GM23338 (cell line): Measurements from ENCODE around the gene CCBE1. TPM values are rescaled to one million over a fixed set of nuclear protein-coding genes. Genes with fewer than 3 reads are reported as not detected.

Experiments
- ATAC-seq: fragments of 200-7000 bp; cut with Tn5 transposase; 3 replicates; pipeline ENCODE4 v1.9.1; 2020
- DNase-seq: peaks from one replicate; pipeline ENCODE4 v3.0.0-alpha.2; 2015; ENCODE audit warnings: low spot score
- H2AFZ ChIP-seq: fragments of 200-600 bp; sonication (generic); 2 replicates; pipeline ENCODE4 v1.8.0; 2016; ENCODE audit warnings: antibody characterized with exemption, mild to moderate bottlenecking, moderate library complexity
- H3F3A ChIP-seq: fragments of 200-600 bp; sonication (generic); replicated peaks from 2 replicates; pipeline ENCODE4 v1.8.0; 2017; ENCODE audit warnings: antibody characterized with exemption, mixed run types, low read depth
- H3K27ac ChIP-seq: fragments of 200-600 bp; sonication (generic); 2 replicates; pipeline ENCODE4 v1.6.1; 2016; ENCODE audit warnings: low read depth
- H3K27me3 ChIP-seq: fragments of 200-600 bp; sonication (generic); 2 replicates; pipeline ENCODE4 v1.8.0; 2016; ENCODE audit warnings: mild to moderate bottlenecking, mixed run types, moderate library complexity; ENCODE audit not compliant: insufficient read depth
- H3K36me3 ChIP-seq: fragments of 200-600 bp; sonication (generic); 2 replicates; pipeline ENCODE4 v1.8.0; 2016; ENCODE audit warnings: mild to moderate bottlenecking; ENCODE audit not compliant: insufficient read depth
- H3K4me1 ChIP-seq: fragments of 200-600 bp; sonication (generic); 2 replicates; pipeline ENCODE4 v1.8.0; 2016; ENCODE audit warnings: mild to moderate bottlenecking, moderate library complexity; ENCODE audit not compliant: insufficient read depth
- H3K4me2 ChIP-seq: fragments of 200-600 bp; sonication (generic); 2 replicates; pipeline ENCODE4 v1.7.1; 2017; ENCODE audit warnings: mixed run types
- H3K4me3 ChIP-seq: fragments of 200-600 bp; sonication (generic); 2 replicates; pipeline ENCODE4 v1.6.1; 2016; ENCODE audit warnings: mixed run types
- H3K79me2 ChIP-seq: fragments of 200-600 bp; sonication (generic); replicated peaks from 2 replicates; pipeline ENCODE4 v1.8.0; 2017; ENCODE audit warnings: mild to moderate bottlenecking; ENCODE audit not compliant: insufficient read depth
- H3K9me2 ChIP-seq: fragments of 200-600 bp; sonication (generic); 2 replicates; pipeline ENCODE4 v1.8.0; 2017; ENCODE audit not compliant: insufficient read depth
- H4K20me1 ChIP-seq: fragments of 200-600 bp; sonication (generic); replicated peaks from 2 replicates; pipeline ENCODE4 v1.8.0; 2017; ENCODE audit warnings: mild to moderate bottlenecking; ENCODE audit not compliant: insufficient read depth
- H3K27ac Mint-ChIP-seq: 2 replicates; pipeline ENCODE4 v1.8.0; 2020; ENCODE audit warnings: inconsistent platforms, mild to moderate bottlenecking, moderate library complexity, mixed read lengths
- H3K27me3 Mint-ChIP-seq: 3 replicates; pipeline ENCODE4 v1.8.0; 2022; ENCODE audit warnings: low read depth, mild to moderate bottlenecking, moderate library complexity, mixed read lengths, inconsistent platforms; ENCODE audit not compliant: insufficient read depth, poor library complexity
- H3K36me3 Mint-ChIP-seq: 3 replicates; pipeline ENCODE4 v1.8.0; 2021; ENCODE audit warnings: low read depth, mild to moderate bottlenecking, inconsistent platforms, moderate library complexity, mixed read lengths
- H3K4me1 Mint-ChIP-seq: 3 replicates; pipeline ENCODE4 v1.8.0; 2020; ENCODE audit warnings: mild to moderate bottlenecking, inconsistent platforms, mixed read lengths
- H3K4me3 Mint-ChIP-seq: 3 replicates; pipeline ENCODE4 v1.8.0; 2021; ENCODE audit warnings: moderate library complexity, mild to moderate bottlenecking, inconsistent platforms, mixed read lengths
- H3K9me3 Mint-ChIP-seq: 3 replicates; pipeline ENCODE4 v1.8.0; 2020; ENCODE audit warnings: moderate library complexity, mild to moderate bottlenecking, inconsistent platforms, mixed read lengths
- CREB1 ChIP-seq: fragments of 250-450 bp; sonication (Bioruptor Pico); IDR thresholded peaks from 2 replicates; pipeline ENCODE4 v1.5.0; 2020; ENCODE audit warnings: low read depth, mild to moderate bottlenecking, moderate library complexity
- ETS1 ChIP-seq: IDR thresholded peaks from 2 replicates; pipeline ENCODE4 v1.6.1; 2016; ENCODE audit warnings: antibody characterized with exemption
- EZH2 ChIP-seq: fragments of 200-600 bp; sonication (generic); IDR thresholded peaks from one replicate; pipeline ENCODE4 v1.8.0; 2017; ENCODE audit warnings: antibody characterized with exemption, mild to moderate bottlenecking, low read depth; ENCODE audit not compliant: unreplicated experiment
- NANOG ChIP-seq: IDR thresholded peaks from 2 replicates; pipeline ENCODE4 v1.6.1; 2016; ENCODE audit warnings: antibody characterized with exemption, borderline replicate concordance
- POLR2AphosphoS5 ChIP-seq: IDR thresholded peaks from 2 replicates; pipeline ENCODE4 v1.6.1; 2016; ENCODE audit warnings: antibody characterized with exemption, low read depth
- REST ChIP-seq: IDR thresholded peaks from one replicate; pipeline ENCODE4 v1.6.1; 2018; ENCODE audit warnings: antibody characterized with exemption; ENCODE audit not compliant: unreplicated experiment
- ZNF114 ChIP-seq: fragments of 250-450 bp; sonication (Bioruptor Pico); IDR thresholded peaks from 2 replicates; pipeline ENCODE4 v1.5.0; 2020; ENCODE audit warnings: mild to moderate bottlenecking, moderate library complexity
- ZNF331 ChIP-seq: fragments of 250-450 bp; sonication (Bioruptor Pico); IDR thresholded peaks from 2 replicates; pipeline ENCODE4 v1.5.0; 2020; ENCODE audit warnings: low read depth, mild to moderate bottlenecking, moderate library complexity
- ZNF462 ChIP-seq: fragments of 250-450 bp; sonication (Bioruptor Pico); IDR thresholded peaks from 2 replicates; pipeline ENCODE4 v1.5.0; 2020; ENCODE audit warnings: mild to moderate bottlenecking, moderate library complexity
- polyA plus RNA-seq: library from polyadenylated mRNA; unstranded; fragments of >200 nt; fragmentation: Nextera tagmentation; extraction: Ambion mirVana; gene quantifications from 2 replicates; pipeline ENCODE4 v1.2.1, GENCODE V29; 2016
- total RNA-seq: library from RNA; depleted of rRNA; stranded (reverse); fragments of >200 nt; shearing (Covaris generic); gene quantifications from 2 replicates; pipeline ENCODE4 v1.2.3, GENCODE V29; 2014

The CCBE1 gene
- total and polyA plus RNA-seq, 2 experiments from 2014 or later: 2.1 to 2.6 TPM

GRCh38 chr18:59432803-59433597 is 264.2 kb downstream of the CCBE1 start:
- Mint-ChIP-seq H3K4me3 (no peak overlapping the region), H3K9me3 (no peaks in the 10 kb centered on the region), H3K27ac (no peak overlapping the region), H3K4me1 (peaks cover 1% of the 10 kb centered on the region), H3K36me3 (no peaks in the 10 kb centered on the region), H3K27me3 (peaks cover 3% of the 10 kb centered on the region)
- DNase-seq (no peak), ATAC-seq (no peak)
- no peak overlapping the region for H2AFZ ChIP-seq
- no peaks in the 10 kb centered on the region for H3K4me1 ChIP-seq
- no peak overlapping the region for H3K27ac ChIP-seq
- H3K79me2 ChIP-seq: no peaks in the 10 kb centered on the region
- H3K36me3 ChIP-seq: no peaks in the 10 kb centered on the region
- H3K9me2 ChIP-seq: no peaks in the 10 kb centered on the region
- no peak overlapping the region for H3K4me3 ChIP-seq
- no peaks in the 10 kb centered on the region for H3K27me3 ChIP-seq
- no peaks in the 10 kb centered on the region for H4K20me1 ChIP-seq
- H3K4me2 ChIP-seq: no peak overlapping the region
- TF ChIP-seq NANOG (no peak), POLR2AphosphoS5 (no peak), ETS1 (no peak), REST (no peak), ZNF331 (CRISPR knock-in tag) (no peak), CREB1 (no peak)
- no peaks in the 10 kb centered on the region for H3F3A ChIP-seq

GRCh38 chr18:59431131-59431530 is 266.1 kb downstream of the CCBE1 start:
- TF ChIP-seq ETS1: no peak
- no peak for TF ChIP-seq POLR2AphosphoS5
- no peak for TF ChIP-seq CREB1
- TF ChIP-seq ZNF114 (CRISPR knock-in tag): no peak
- no peak for TF ChIP-seq EZH2
- TF ChIP-seq ZNF462 (CRISPR knock-in tag): no peak
- peaks cover 5% of the 10 kb centered on the region for H3K27me3 Mint-ChIP-seq
- Histone ChIP-seq H3F3A (no peaks in the 10 kb centered on the region), H4K20me1 (no peaks in the 10 kb centered on the region), H3K4me2 (no peak overlapping the region), H3K27me3 (no peaks in the 10 kb centered on the region), H3K9me2 (no peaks in the 10 kb centered on the region), H3K27ac (no peak overlapping the region), H3K4me3 (no peak overlapping the region), H3K79me2 (no peaks in the 10 kb centered on the region), H3K36me3 (no peaks in the 10 kb centered on the region), H2AFZ (no peak overlapping the region), H3K4me1 (no peaks in the 10 kb centered on the region)
- no peak overlapping the region for H3K4me3 Mint-ChIP-seq
- H3K4me1 Mint-ChIP-seq: no peaks in the 10 kb centered on the region; the same call in 2 of the 3 replicates
- H3K9me3 Mint-ChIP-seq: no peaks in the 10 kb centered on the region
- H3K27ac Mint-ChIP-seq: no peak overlapping the region
- ATAC-seq: no peak
- no peak for DNase-seq
- H3K36me3 Mint-ChIP-seq: no peaks in the 10 kb centered on the region
